Activated CD8-positive, alpha-beta T cell treated with anti-CD3 and anti-CD28 coated beads for 36 hours (primary cell): ENCODE results near the gene HNRNPM. TPM values are rescaled to one million over a fixed set of nuclear protein-coding genes. Genes with fewer than 3 reads are reported as not detected.

Source experiments
- ATAC-seq: fragments of 200-7000 bp; cut with Tn5 transposase; one replicate; pipeline ENCODE4 v1.10.0; 2021; ENCODE audit warnings: mild to moderate bottlenecking, moderate library complexity
- CTCF ChIA-PET: fragments of 350-600 bp; sonication (Branson Sonifier 250); formaldehyde crosslinking; loops from one replicate; lab custom pipeline; 2021; ENCODE audit warnings: antibody characterized with exemption; lab: Charles Lee
- POLR2A ChIA-PET: fragments of 350-600 bp; sonication (Branson Sonifier 250); formaldehyde crosslinking; loops from one replicate; lab custom pipeline; 2021; ENCODE audit warnings: antibody characterized with exemption; lab: Charles Lee
- DNase-seq: peaks from one replicate; pipeline ENCODE4 v3.0.0-alpha.2; 2020
- H3K27ac Mint-ChIP-seq: one replicate; pipeline ENCODE4 v1.8.0; 2021; ENCODE audit warnings: mild to moderate bottlenecking, mixed read lengths
- H3K27me3 Mint-ChIP-seq: one replicate; pipeline ENCODE4 v1.8.0; 2021; ENCODE audit warnings: mixed read lengths
- H3K36me3 Mint-ChIP-seq: one replicate; pipeline ENCODE4 v1.8.0; 2021; ENCODE audit warnings: low read depth, mixed read lengths
- H3K4me1 Mint-ChIP-seq: one replicate; pipeline ENCODE4 v1.8.0; 2021; ENCODE audit warnings: low read depth, mixed read lengths
- H3K4me3 Mint-ChIP-seq: one replicate; pipeline ENCODE4 v1.8.0; 2021; ENCODE audit warnings: mild to moderate bottlenecking, moderate library complexity, mixed read lengths
- H3K9me3 Mint-ChIP-seq: one replicate; pipeline ENCODE4 v1.8.0; 2021; ENCODE audit warnings: mixed read lengths
- CTCF ChIP-seq: fragments of 200-600 bp; IDR thresholded peaks from one replicate; pipeline ENCODE4 v1.8.0; 2022; ENCODE audit warnings: antibody characterized with exemption, mild to moderate bottlenecking
- intact Hi-C: fragments of 100-400 bp; cut with micrococcal nuclease; formaldehyde crosslinking; loops from one replicate; pipeline ENCODE4 v1.10.0; 2022
- total RNA-seq, 2 experiments: library from RNA; stranded (reverse); gene quantifications; one replicate each; pipeline ENCODE4 v1.2.3, GENCODE V29; 2021

HNRNPM gene
- total RNA-seq, 2 experiments from 2014 or later: 242 to 254 TPM

GRCh38 chr19:8412783-8413628 is 31.8 kb upstream of the HNRNPM start, which contains the start of gene MARCHF2:
MARCHF2 (plus strand) TSS chr19:8413305; CDS start chr19:8421841, 8,536 bp downstream.
- CTCF ChIA-PET: interaction anchor here (0.6 to 4.8 kb wide), 29 partner anchors 9 to 281 kb away, joined by 3 to 43 read pairs (median 4); partner anchors contain the start of genes HNRNPM, MYO1F, RAB11B and ZNF414
- Mint-ChIP-seq H3K27ac (no peak within 1 kb of the TSS), H3K36me3 (no peaks in the 10 kb centered on the region), H3K27me3 (no peaks in the 10 kb centered on the region), H3K4me3 (peak within 1 kb of the TSS; percentile 60), H3K9me3 (no peaks in the 10 kb centered on the region), H3K4me1 (peaks cover 7% of the 10 kb centered on the region)
- POLR2A ChIA-PET: interaction anchor here (0.6 to 2.6 kb wide), 4 partner anchors 8 to 101 kb away, joined by 3 to 10 read pairs (median 8); partner anchors contain the start of genes HNRNPM and ZNF414
- DNase-seq (peak; percentile 96), ATAC-seq (peak; percentile 100)
- intact Hi-C loops: loop anchor here (5.0 kb wide), 1 partner anchor 94 kb away; no protein-coding TSS in a partner anchor
- peak; percentile 59 for TF ChIP-seq CTCF

GRCh38 chr19:8413629-8413995 is 31.2 kb upstream of the HNRNPM start:
- TF ChIP-seq CTCF: no peak
- peaks cover 7% of the 10 kb centered on the region for H3K4me1 Mint-ChIP-seq
- H3K9me3 Mint-ChIP-seq: no peaks in the 10 kb centered on the region
- ChIA-PET POLR2A (interaction anchor here (0.6 to 2.6 kb wide), 5 partner anchors 9 to 100 kb away, joined by 3 to 10 read pairs (median 7); partner anchors contain the start of genes HNRNPM and ZNF414), CTCF (interaction anchor here (0.7 to 4.8 kb wide), 22 partner anchors 9 to 280 kb away, joined by 3 to 43 read pairs (median 4); partner anchors contain the start of genes HNRNPM, MYO1F and ZNF414)
- H3K27me3 Mint-ChIP-seq: no peaks in the 10 kb centered on the region
- ATAC-seq (no peak), DNase-seq (no peak)
- no peaks in the 10 kb centered on the region for H3K36me3 Mint-ChIP-seq
- intact Hi-C loops: loop anchor here (5.0 kb wide), 1 partner anchor 94 kb away; no protein-coding TSS in a partner anchor
- H3K27ac Mint-ChIP-seq: no peak overlapping the region
- H3K4me3 Mint-ChIP-seq: peak overlapping the region; percentile 60

GRCh38 chr19:8416796-8417195 is 28.0 kb upstream of the HNRNPM start:
- ATAC-seq (no peak), DNase-seq (no peak)
- peaks cover 7% of the 10 kb centered on the region for H3K4me1 Mint-ChIP-seq
- H3K9me3 Mint-ChIP-seq: no peaks in the 10 kb centered on the region
- ChIA-PET POLR2A (interaction anchor here (0.6 kb wide), 1 partner anchor 596 kb away, joined by 4 read pairs; no protein-coding TSS in a partner anchor), CTCF (no interaction called here)
- no peaks in the 10 kb centered on the region for H3K27me3 Mint-ChIP-seq
- intact Hi-C loops: no loop called here
- no peak for TF ChIP-seq CTCF
- no peaks in the 10 kb centered on the region for H3K36me3 Mint-ChIP-seq
- H3K27ac Mint-ChIP-seq: no peak overlapping the region
- H3K4me3 Mint-ChIP-seq: no peak overlapping the region

GRCh38 chr19:8421484-8422461 is 23.0 kb upstream of the HNRNPM start:
- H3K27ac Mint-ChIP-seq: no peak overlapping the region
- H3K9me3 Mint-ChIP-seq: no peaks in the 10 kb centered on the region
- ChIA-PET POLR2A (no interaction called here), CTCF (interaction anchor here (0.9 kb wide), 1 partner anchor 8 kb away, joined by 4 read pairs; the partner anchor contains the start of gene MARCHF2)
- no peaks in the 10 kb centered on the region for H3K27me3 Mint-ChIP-seq
- no peak for ATAC-seq
- H3K4me1 Mint-ChIP-seq: no peaks in the 10 kb centered on the region
- no peak for TF ChIP-seq CTCF
- no peak overlapping the region for H3K4me3 Mint-ChIP-seq
- peaks cover 1% of the 10 kb centered on the region for H3K36me3 Mint-ChIP-seq
- DNase-seq: no peak
- intact Hi-C loops: no loop called here
